K562 (cell line): ENCODE results near the gene NACA. TPM values are rescaled to one million over a fixed set of nuclear protein-coding genes. Genes with fewer than 3 reads are reported as not detected.

Experiments used
- ATAC-seq: fragments of 200-7000 bp; cut with Tn5 transposase; 3 replicates; pipeline ENCODE4 v1.9.1; 2020; ENCODE audit warnings: moderate library complexity
- BruUV-seq: library from RNA; stranded (reverse); fragments of 400-500 nt; replicated peaks from 2 replicates; lab custom pipeline; 2021; lab: Mats Ljungman, UMichigan
- CTCF ChIA-PET: fragments of 300-600 bp; formaldehyde crosslinking; extraction: SDS; loops from one replicate; lab custom pipeline; 2021; ENCODE audit warnings: low intra/inter-chr PET ratio; lab: Yijun Ruan, JAX
- POLR2A ChIA-PET: fragments of 300-600, 350-650 bp; sonication (Branson Sonifier 250); formaldehyde crosslinking; extraction: SDS; loops from one replicate; lab custom pipeline; 2021; ENCODE audit warnings: antibody characterized with exemption, inconsistent platforms; lab: Yijun Ruan, JAX
- DNase-seq, 4 experiments: peaks; one replicate each; pipeline versions ENCODE4 v3.0.0 to v3.0.0-alpha.2; 2011 to 2018; ENCODE audit warnings: low spot score in 3 of 4, mixed read lengths in 3 of 4; ENCODE audit errors: extremely low read depth in 1 of 4
- FAIRE-seq: peaks from 2 replicates; lab custom pipeline; 2011; peaks lifted over from hg19 to GRCh38; lab: Jason Lieb, UNC
- H2AFZ ChIP-seq: 2 replicates; pipeline ENCODE4 v1.6.0; 2011; ENCODE audit warnings: low read depth, low read length, control low read depth, inconsistent platforms
- H3K27ac ChIP-seq: fragments of 200-600 bp; 3 replicates; pipeline ENCODE4 v1.8.0; 2011; ENCODE audit warnings: low read depth, mild to moderate bottlenecking, control low read depth, inconsistent platforms, low read length, moderate library complexity, mixed read lengths; ENCODE audit errors: extremely low read depth
- H3K27me3 ChIP-seq, 2 experiments: fragments of 300-600 bp in 1 of 2; 2 replicates in 1 of 2; 3 replicates in 1 of 2; pipeline versions ENCODE4 v1.6.0 to v1.8.0; 2011; ENCODE audit warnings: inconsistent platforms in 2 of 2, low read length in 2 of 2, mild to moderate bottlenecking in 1 of 2, mixed read lengths in 1 of 2, moderate library complexity in 1 of 2; ENCODE audit not compliant: control insufficient read depth in 2 of 2, insufficient read depth in 2 of 2
- H3K36me3 ChIP-seq: fragments of 300-600 bp; 3 replicates; pipeline ENCODE4 v1.8.0; 2011; ENCODE audit warnings: mild to moderate bottlenecking, low read length, inconsistent platforms; ENCODE audit not compliant: control insufficient read depth, insufficient read depth
- H3K4me1 ChIP-seq, 2 experiments: fragments of 200-600 bp in 1 of 2; replicated peaks in 1 of 2; 2 replicates in 1 of 2; 3 replicates in 1 of 2; pipeline versions ENCODE4 v1.5.1 to v1.8.0; 2011; ENCODE audit warnings: inconsistent platforms in 2 of 2, low read length in 2 of 2, mild to moderate bottlenecking in 1 of 2, mixed read lengths in 1 of 2, moderate library complexity in 1 of 2; ENCODE audit not compliant: control insufficient read depth in 2 of 2, insufficient read depth in 2 of 2
- H3K4me2 ChIP-seq: 2 replicates; pipeline ENCODE4 v1.6.1; 2011; ENCODE audit warnings: low read length, control low read depth, inconsistent platforms, mixed read lengths; ENCODE audit not compliant: insufficient read depth
- H3K4me3 ChIP-seq: fragments of 200-600 bp; sonication (generic), shearing (Covaris generic); 2 replicates; pipeline ENCODE4 v1.5.1; 2016; ENCODE audit warnings: control low read depth, inconsistent platforms
- H3K79me2 ChIP-seq: fragments of 200-600 bp; 3 replicates; pipeline ENCODE4 v1.8.0; 2011; ENCODE audit warnings: low read length, inconsistent platforms; ENCODE audit not compliant: control insufficient read depth, insufficient read depth
- H3K9ac ChIP-seq, 2 experiments: 2 replicates each; pipeline versions ENCODE4 v1.6.0 to v1.6.1; 2011; ENCODE audit warnings: low read depth in 2 of 2, low read length in 2 of 2, control low read depth in 1 of 2, inconsistent platforms in 1 of 2, mild to moderate bottlenecking in 1 of 2, mixed read lengths in 1 of 2; ENCODE audit not compliant: insufficient read depth in 1 of 2
- H3K9me1 ChIP-seq: one replicate; pipeline ENCODE4 v1.6.0; 2011; ENCODE audit warnings: inconsistent platforms, mild to moderate bottlenecking, low read length, moderate library complexity; ENCODE audit not compliant: control insufficient read depth, insufficient read depth
- H3K9me3 ChIP-seq: replicated peaks from 2 replicates; pipeline ENCODE4 v1.5.1; 2011; ENCODE audit warnings: low read depth, low read length, inconsistent platforms; ENCODE audit not compliant: control insufficient read depth, insufficient read depth
- H4K20me1 ChIP-seq: replicated peaks from 2 replicates; pipeline ENCODE4 v1.6.1; 2011; ENCODE audit warnings: low read length, inconsistent platforms, mixed read lengths; ENCODE audit not compliant: control insufficient read depth, insufficient read depth
- BACH1 ChIP-seq: fragments of 200-800 bp; sonication (Bioruptor generic); IDR thresholded peaks from 2 replicates; pipeline ENCODE4 v1.6.1; 2016; ENCODE audit warnings: missing genetic modification characterization, missing compliant biosample characterization
- BRCA1 ChIP-seq, 2 experiments: fragments of 450-650 bp in 1 of 2; sonication (generic) in 1 of 2; formaldehyde crosslinking in 1 of 2; IDR thresholded peaks; 2 replicates each; pipeline versions ENCODE4 v1.5.0 to v1.6.1; 2017 to 2020; ENCODE audit warnings: mild to moderate bottlenecking in 1 of 2, missing genetic modification reagents in 1 of 2
- CEBPB ChIP-seq: fragments of 450-650 bp; IDR thresholded peaks from 2 replicates; pipeline ENCODE4 v1.6.1; 2016; ENCODE audit warnings: missing genetic modification characterization, missing compliant biosample characterization
- FOXA1 ChIP-seq: fragments of 450-650 bp; IDR thresholded peaks from 2 replicates; pipeline ENCODE4 v1.6.1; 2016; ENCODE audit warnings: mild to moderate bottlenecking, borderline replicate concordance
- HBP1 ChIP-seq: fragments of 450-650 bp; formaldehyde crosslinking; IDR thresholded peaks from 2 replicates; pipeline ENCODE4 v1.4.0; 2022; ENCODE audit warnings: missing genetic modification characterization
- HMG20A ChIP-seq: fragments of 450-650 bp; formaldehyde crosslinking; conservative IDR thresholded peaks from 2 replicates; pipeline ENCODE4 v1.4.0; 2020; ENCODE audit warnings: mild to moderate bottlenecking, mixed read lengths
- LARP7 ChIP-seq: fragments of 450-650 bp; IDR thresholded peaks from 2 replicates; pipeline ENCODE4 v1.6.1; 2016
- NR4A1 ChIP-seq, 2 experiments: fragments of 250-450 bp in 1 of 2; fragments of 450-650 bp in 1 of 2; sonication (Bioruptor Pico) in 1 of 2; IDR thresholded peaks; 2 replicates each; pipeline versions ENCODE4 v1.4.0 to v1.6.1; 2016 to 2020; ENCODE audit warnings: mild to moderate bottlenecking in 2 of 2, missing compliant biosample characterization in 1 of 2, missing genetic modification characterization in 1 of 2, moderate library complexity in 1 of 2
- OTX1 ChIP-seq: fragments of 450-650 bp; formaldehyde crosslinking; IDR thresholded peaks from 2 replicates; pipeline ENCODE4 v1.4.0; 2022; ENCODE audit warnings: mild to moderate bottlenecking
- POLR3A ChIP-seq: IDR thresholded peaks from 2 replicates; pipeline ENCODE4 v1.6.1; 2011; ENCODE audit warnings: borderline replicate concordance, mild to moderate bottlenecking, moderate library complexity; ENCODE audit not compliant: insufficient read length, insufficient read depth; ENCODE audit errors: extremely low read depth
- PYGO2 ChIP-seq: fragments of 450-650 bp; IDR thresholded peaks from 2 replicates; pipeline ENCODE4 v1.6.1; 2016; ENCODE audit warnings: mild to moderate bottlenecking, missing genetic modification characterization, moderate library complexity, missing compliant biosample characterization
- SMARCA5 ChIP-seq: fragments of 450-650 bp; IDR thresholded peaks from 2 replicates; pipeline ENCODE4 v1.6.1; 2016
- SMARCB1 ChIP-seq: IDR thresholded peaks from 2 replicates; pipeline ENCODE4 v1.6.1; 2011; ENCODE audit warnings: improper control_type of control experiment, low read depth; ENCODE audit not compliant: insufficient read length
- TCF15 ChIP-seq: fragments of 250-450 bp; sonication (Bioruptor Pico); IDR thresholded peaks from 2 replicates; pipeline ENCODE4 v1.8.0; 2022; ENCODE audit warnings: moderate library complexity, mild to moderate bottlenecking, inconsistent platforms
- ZC3H11A ChIP-seq: IDR thresholded peaks from 2 replicates; pipeline ENCODE4 v1.6.1; 2012; ENCODE audit warnings: low read depth, low read length, improper control_type of control experiment
- ZNF3 ChIP-seq: fragments of 250-450 bp; sonication (Bioruptor Pico); IDR thresholded peaks from 2 replicates; pipeline ENCODE4 v1.5.0; 2021; ENCODE audit warnings: mild to moderate bottlenecking, moderate library complexity
- WGBS: fragments of 100-300 bp; shearing (Covaris generic); methylation state at CpG from one replicate; pipeline ENCODE4 v1.1.6; 2016; ENCODE audit warnings: low coverage, mixed read lengths; ENCODE audit not compliant: insufficient coverage; ENCODE audit errors: missing lambda C conversion rate; 5-methylcytosine and 5-hydroxymethylcytosine counted together
- in situ Hi-C: fragments of 300-500 bp; cut with MboI; formaldehyde crosslinking; loops from 4 replicates; pipeline ENCODE4 v1.15.0; 2018; ENCODE audit warnings: inconsistent platforms, mixed read lengths
- intact Hi-C: fragments of 100-400 bp; cut with micrococcal nuclease; formaldehyde crosslinking; loops from 2 replicates; pipeline ENCODE4 v1.14.2; 2022
- polyA plus RNA-seq, 8 experiments: library from polyadenylated mRNA; depleted of rRNA in 4 of 8; stranded (reverse) in 5 of 8; unstranded in 3 of 8; fragments of >200 nt; fragmentation: Nextera tagmentation in 2 of 8; fragmentation: Illumina TruSeq in 1 of 8; extraction: Ambion mirVana in 2 of 8; extraction: Trizol in 1 of 8; gene quantifications; 2 replicates each; pipeline versions ENCODE4 v1.2.1 to v1.2.3, GENCODE V29; 2011 to 2014; ENCODE audit warnings: inconsistent platforms in 1 of 8, missing spikeins in 1 of 8
- total RNA-seq, 7 experiments: library from RNA; depleted of rRNA in 6 of 7; stranded (reverse); fragments of >200 nt in 6 of 7; fragmentation: Illumina TruSeq in 2 of 7; extraction: Trizol in 2 of 7; gene quantifications; 2 replicates each; pipeline versions ENCODE4 v1.2.1 to v1.2.3, GENCODE V29; 2011 to 2021; ENCODE audit warnings: low replicate concordance in 1 of 7

The NACA gene
- total and polyA plus RNA-seq, 9 of the 15 experiments (the other 6 are each of a cell fraction or from before 2014, with no cell fraction given), result 1,030 to 2,416 (median 1,645) TPM

GRCh38 chr12:56761812-56762211 is 36.7 kb upstream of the NACA start:
- no peaks in the 10 kb centered on the region for H3K4me1 ChIP-seq
- in situ Hi-C loops, result no loop called here

GRCh38 chr12:56760460-56760859 is 35.4 kb upstream of the NACA start:
- H3K36me3 ChIP-seq, result no peaks in the 10 kb centered on the region
- no TSS peak for BruUV-seq
- no peak overlapping the region for H3K4me3 ChIP-seq
- DNase-seq (no peak), ATAC-seq (no peak), FAIRE-seq (no peak)
- intact Hi-C loops, result loop anchor here (5.0 kb wide), 1 partner anchor 67 kb away; no protein-coding TSS in a partner anchor
- no peaks in the 10 kb centered on the region for H3K79me2 ChIP-seq
- H3K9me1 ChIP-seq, result no peaks in the 10 kb centered on the region
- ChIA-PET POLR2A (interaction anchor here (0.6 to 1.2 kb wide), 3 partner anchors 9 to 71 kb away, joined by 3 to 4 read pairs (median 3); no protein-coding TSS in a partner anchor), CTCF (no interaction called here)
- no peaks in the 10 kb centered on the region for H4K20me1 ChIP-seq
- no peak overlapping the region for H2AFZ ChIP-seq
- 45% methylated on average over 7 of the region's 7 CpGs for WGBS
- H3K9me3 ChIP-seq, result peaks cover 7% of the 10 kb centered on the region; the same call in 1 of the 2 replicates
- H3K4me1 ChIP-seq, result no peaks in the 10 kb centered on the region
- no peak overlapping the region for H3K27ac ChIP-seq
- H3K27me3 ChIP-seq, result no peaks in the 10 kb centered on the region
- H3K4me2 ChIP-seq, result no peak overlapping the region
- TF ChIP-seq HBP1 (CRISPR knock-in tag) (no peak), LARP7 (no peak), ZNF3 (CRISPR knock-in tag) (no peak), TCF15 (CRISPR knock-in tag) (no peak), PYGO2 (no peak), OTX1 (CRISPR knock-in tag) (no peak), POLR3A (no peak), ZC3H11A (no peak), SMARCA5 (no peak), SMARCB1 (no peak), HMG20A (CRISPR knock-in tag) (no peak), BACH1 (tag) (no peak), NR4A1 (CRISPR knock-in tag; IDR thresholded peaks at IDR 0.05) (no peak), NR4A1 (tag; IDR thresholded peaks at IDR 0.05) (no peak), BRCA1 (IDR thresholded peaks at IDR 0.05) (no peak), BRCA1 (CRISPR knock-in tag; IDR thresholded peaks at IDR 0.05) (no peak)
- H3K9ac ChIP-seq, result no peak overlapping the region
- in situ Hi-C loops, result no loop called here

More at GRCh38 chr12:56761812-56762211, 36.7 kb upstream of the NACA start:
- H3K9me3 ChIP-seq, result peaks cover 7% of the 10 kb centered on the region; the same call in 1 of the 2 replicates
- H3K9me1 ChIP-seq, result no peaks in the 10 kb centered on the region
- H3K4me2 ChIP-seq, result no peak overlapping the region
- H4K20me1 ChIP-seq, result no peaks in the 10 kb centered on the region
- ChIA-PET CTCF (no interaction called here), POLR2A (interaction anchor here (1.2 to 1.6 kb wide), 2 partner anchors 8 to 78 kb away, joined by 3 to 4 read pairs; no protein-coding TSS in a partner anchor)
- 2% methylated on average over 2 of the region's 2 CpGs for WGBS
- FAIRE-seq (no peak), ATAC-seq (no peak), DNase-seq (no peak)
- no peak overlapping the region for H3K27ac ChIP-seq
- no peaks in the 10 kb centered on the region for H3K27me3 ChIP-seq
- no peak for TF ChIP-seq FOXA1
- 0 out of 2 replicates have a peak, but pooled peaks have one; percentile 17 for TF ChIP-seq CEBPB (tag)
- H3K9ac ChIP-seq, result no peak overlapping the region
- no peaks in the 10 kb centered on the region for H3K36me3 ChIP-seq
- H3K4me3 ChIP-seq, result no peak overlapping the region
- H2AFZ ChIP-seq, result no peak overlapping the region
- no TSS peak for BruUV-seq
- intact Hi-C loops, result loop anchor here (5.0 kb wide), 1 partner anchor 65 kb away; no protein-coding TSS in a partner anchor
- H3K79me2 ChIP-seq, result no peaks in the 10 kb centered on the region
